Measurements from ENCODE around the gene TMEM38A.

DNA sequence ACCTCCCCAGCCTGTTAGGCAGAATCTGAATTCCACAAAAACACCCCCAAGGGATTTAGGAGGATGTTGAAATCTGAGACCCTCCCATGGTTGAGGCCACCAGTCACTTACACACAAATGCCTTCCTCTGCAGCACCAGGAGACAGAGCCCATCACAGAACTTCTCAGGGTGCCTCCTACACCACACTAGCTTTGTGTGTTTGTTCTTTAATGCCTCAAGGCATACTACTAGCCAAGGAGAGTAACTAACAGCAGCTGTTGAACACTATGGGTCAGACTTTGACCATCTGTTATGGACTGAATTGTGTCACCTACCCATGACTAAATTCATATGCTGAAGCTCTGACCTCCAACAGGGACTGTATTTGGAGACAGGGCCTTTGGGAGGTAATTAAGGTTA is 23.4 kb upstream of the TMEM38A start:
- TF ChIP-seq ZNF8 (CRISPR knock-in tag; IDR thresholded peaks at IDR 0.05) (no peak), GLIS3 (CRISPR knock-in tag; IDR thresholded peaks at IDR 0.05) (no peak), PATZ1 (CRISPR knock-in tag; IDR thresholded peaks at IDR 0.05; ENCODE audit: borderline replicate concordance) (no peak), ARNTL (CRISPR knock-in tag; IDR thresholded peaks at IDR 0.05; ENCODE audit: borderline replicate concordance, low read depth) (no peak), ZFP30 (CRISPR knock-in tag; IDR thresholded peaks at IDR 0.05) (no peak), CREB5 (CRISPR knock-in tag; IDR thresholded peaks at IDR 0.05; ENCODE audit: low read depth) (no peak), ISL1 (CRISPR knock-in tag; IDR thresholded peaks at IDR 0.05) (no peak), RARB (CRISPR knock-in tag; IDR thresholded peaks at IDR 0.05) (no peak)
